Activated CD4-positive, alpha-beta T cell treated with anti-CD3 and anti-CD28 coated beads, Interleukin-2, amount 50 U/mL, for 24 hours (primary cell): Measurements from ENCODE around the gene PDCD10.
A peak's percentile ranks its signal among the peaks of the same experiment; 100 is the strongest.

Experiments used
- DNase-seq, 2 donors: peaks; one replicate each; pipeline ENCODE4 v3.0.0-alpha.2; 2020; ENCODE audit warnings: low read depth in 1 of 2, low spot score in 1 of 2

The PDCD10 gene

DNA sequence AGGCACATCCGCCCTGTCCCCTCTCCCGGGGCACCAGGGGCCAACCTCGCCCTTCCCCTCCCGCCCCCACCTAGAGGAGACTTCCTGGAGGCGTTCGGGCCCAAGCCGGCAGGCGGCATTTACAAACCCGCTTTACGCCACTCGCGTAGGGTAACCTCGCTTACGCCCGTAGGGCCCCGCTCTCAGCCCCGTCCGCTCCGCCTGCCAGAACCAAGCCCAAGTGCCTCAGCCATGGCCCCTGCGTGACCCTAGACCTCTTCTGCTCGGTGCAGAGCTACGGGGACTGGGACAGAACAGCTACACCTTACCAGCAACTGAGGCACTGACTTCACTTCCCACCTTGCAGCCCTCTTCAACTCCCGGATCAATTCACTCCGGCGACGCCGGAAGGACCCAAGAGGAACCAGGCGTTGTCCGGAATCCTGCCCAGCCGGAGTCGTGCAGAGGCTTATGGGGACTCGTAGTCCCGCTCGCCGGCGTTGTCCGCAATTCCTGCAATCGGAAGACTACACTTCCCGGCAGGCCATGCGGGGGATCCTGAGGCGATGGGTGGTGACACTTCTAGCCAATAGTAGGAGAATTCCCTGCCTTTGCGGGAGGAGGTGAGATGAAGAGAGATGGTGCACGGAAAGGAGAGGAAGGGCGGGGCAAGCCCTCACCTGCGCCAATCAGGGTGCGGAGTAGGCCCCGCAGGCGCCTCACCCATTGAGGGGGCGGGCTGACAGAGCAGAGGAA is at the start of gene PDCD10:
Gene PDCD10 (minus strand): TSS at position 395 of the 735 bp plus-strand sequence. CDS start 14,735 bp downstream, outside the sequence.
- DNase-seq: peak; percentile 91 to 97

DNA sequence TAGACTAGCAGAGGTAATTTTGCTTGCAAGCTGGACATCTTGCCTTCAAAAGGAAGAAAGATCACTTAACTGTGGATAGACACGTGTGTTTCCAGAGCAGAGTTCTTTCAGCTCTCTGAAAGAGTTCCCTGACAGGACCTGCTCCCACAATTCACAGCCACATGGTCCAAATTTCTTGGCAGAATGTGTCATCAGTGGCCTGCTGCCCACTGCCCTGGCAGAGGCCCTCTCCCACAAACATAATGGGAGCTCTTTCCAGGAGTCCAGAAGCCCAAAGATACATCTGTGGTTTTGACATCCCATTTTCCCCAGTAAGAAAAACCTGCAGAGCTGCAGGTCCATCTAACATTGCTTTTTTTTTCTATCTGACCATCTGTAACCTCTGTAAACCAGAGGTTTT is 49.1 kb upstream of the PDCD10 start:
- no peak for DNase-seq

DNA sequence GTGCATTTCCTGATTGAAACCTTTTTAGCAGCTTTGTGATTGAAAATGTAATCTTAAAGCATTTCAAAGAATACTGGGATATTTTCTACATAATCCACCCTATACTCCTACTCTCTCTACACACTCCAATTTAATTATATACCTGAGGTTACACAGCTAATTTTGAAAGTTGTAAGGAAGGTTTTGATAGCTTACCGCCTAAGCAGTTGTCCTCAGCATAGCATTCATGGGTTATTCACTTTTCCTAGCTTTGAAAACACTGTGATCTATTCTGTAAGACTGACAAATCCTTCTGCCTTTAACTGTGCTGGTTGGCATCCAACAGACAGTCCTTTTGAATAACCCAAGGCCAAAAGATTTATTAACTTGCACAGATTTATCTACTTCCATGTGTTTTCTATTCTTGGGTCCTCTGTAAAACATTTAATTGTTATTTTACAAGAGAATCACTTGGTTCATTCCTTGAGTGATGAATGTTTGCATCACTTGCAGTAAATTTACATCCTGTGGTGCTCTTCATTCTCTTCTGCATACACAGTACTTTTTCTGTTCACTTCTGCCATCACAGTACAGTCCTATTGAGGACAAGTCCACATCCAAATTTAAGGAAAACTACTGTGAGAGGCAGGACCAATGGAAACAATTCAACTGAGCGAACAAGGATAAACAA is 45.7 kb upstream of the PDCD10 start:
- DNase-seq: no peak

DNA sequence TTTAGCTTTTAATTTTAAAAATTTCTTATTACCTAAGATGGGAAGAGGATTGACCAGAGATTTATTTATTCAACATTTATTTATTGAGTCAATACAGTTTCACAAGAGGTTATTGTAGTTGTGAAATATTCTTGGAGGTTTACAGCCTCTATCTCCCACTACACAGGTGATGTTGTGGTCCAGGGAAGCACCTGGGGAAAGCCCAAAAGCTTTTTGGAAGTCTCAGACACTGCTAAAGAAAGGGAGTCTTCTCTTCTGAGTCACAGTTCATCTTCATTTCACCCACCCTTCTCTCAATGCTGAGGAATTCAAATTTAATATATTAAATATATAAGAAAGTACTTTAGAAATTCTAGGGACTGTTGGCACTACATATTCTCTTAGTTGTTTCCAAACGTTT is 42.7 kb upstream of the PDCD10 start:
- no peak for DNase-seq

DNA sequence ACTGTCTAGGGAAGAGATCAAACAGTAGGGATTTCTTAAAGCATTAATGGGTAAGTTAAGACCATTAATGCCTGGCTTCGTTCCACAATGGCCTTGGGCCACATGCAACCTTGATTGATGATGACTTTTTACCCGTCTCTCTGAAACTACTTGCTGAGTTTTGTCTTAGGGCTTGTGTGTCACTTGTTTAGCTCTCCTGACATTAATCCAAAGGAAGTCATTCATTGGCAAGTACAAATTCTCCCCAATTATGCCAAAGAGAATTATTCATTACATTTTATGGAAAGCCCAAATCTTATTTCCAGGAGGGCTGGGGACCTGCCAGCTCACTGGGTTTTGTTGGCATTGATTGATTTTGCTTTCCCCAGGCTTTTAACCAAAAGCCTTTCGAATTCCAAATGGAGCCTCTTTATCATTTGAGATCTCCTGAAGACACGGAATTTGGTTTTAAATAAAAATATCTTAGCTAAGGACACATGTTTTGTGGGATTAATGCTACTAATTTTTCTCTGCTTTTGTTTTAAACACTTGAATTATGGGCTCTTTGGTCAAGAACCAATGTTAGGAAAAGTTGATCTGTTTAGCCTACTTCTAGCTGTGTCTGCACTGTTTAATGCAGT is 41.5 kb upstream of the PDCD10 start:
- no peak for DNase-seq

DNA sequence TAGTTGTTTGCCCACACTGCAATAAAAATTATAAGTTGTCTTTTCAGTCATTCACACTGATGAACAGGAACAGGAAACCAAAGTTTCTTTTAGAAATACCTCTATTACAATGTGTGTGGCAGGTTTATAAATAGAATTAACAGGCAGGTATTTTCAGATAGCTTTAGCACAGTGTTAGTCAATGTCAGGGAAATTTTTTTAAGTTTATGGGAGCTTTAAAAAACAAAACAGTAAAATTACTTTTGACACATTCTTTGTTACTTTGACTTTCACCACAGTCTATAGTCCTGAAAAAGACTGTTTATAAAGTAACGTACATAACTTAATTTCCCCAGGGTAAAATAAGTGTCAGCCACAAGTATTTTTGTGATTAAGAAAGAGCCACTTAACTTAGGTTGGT is 38.9 kb upstream of the PDCD10 start:
- DNase-seq: no peak

DNA sequence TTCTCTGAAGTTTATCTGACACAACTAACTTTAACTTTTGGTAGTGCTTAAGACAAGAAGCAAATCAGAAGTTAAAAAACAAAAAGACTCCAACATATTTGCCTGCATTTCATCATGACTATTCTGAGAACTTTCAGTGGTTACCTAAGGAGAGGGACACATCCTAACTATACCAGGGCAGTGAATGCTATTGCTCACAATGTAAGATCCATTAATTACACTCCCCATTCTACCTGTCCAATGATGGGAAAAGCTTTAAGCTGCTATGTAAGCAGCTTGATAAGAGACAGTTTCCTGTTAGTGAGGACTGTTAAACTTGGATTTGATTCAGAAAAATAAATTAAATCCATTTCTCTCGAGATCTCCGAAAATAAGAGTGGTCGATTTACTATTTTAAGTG is 38.3 kb upstream of the PDCD10 start:
- no peak for DNase-seq

DNA sequence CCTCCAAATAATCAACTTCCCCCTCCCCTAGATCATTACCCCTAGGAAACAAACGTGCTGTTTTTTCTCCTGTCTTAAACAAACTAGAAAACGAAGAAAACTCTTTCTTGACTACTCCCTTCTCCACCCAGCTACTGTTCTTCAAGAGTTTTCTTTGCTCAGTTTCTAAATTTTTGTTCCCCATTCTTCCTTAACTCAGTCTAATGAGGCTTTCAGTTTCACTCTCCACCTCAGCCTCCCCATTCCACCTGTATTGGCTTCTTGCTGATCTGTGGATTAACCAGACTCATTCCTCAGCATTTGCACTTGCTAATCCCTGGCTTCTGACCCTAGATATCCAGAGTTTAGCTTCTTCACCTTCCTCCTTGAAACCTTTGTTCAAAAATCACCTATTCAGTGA is 27.6 kb upstream of the PDCD10 start:
- no peak for DNase-seq

DNA sequence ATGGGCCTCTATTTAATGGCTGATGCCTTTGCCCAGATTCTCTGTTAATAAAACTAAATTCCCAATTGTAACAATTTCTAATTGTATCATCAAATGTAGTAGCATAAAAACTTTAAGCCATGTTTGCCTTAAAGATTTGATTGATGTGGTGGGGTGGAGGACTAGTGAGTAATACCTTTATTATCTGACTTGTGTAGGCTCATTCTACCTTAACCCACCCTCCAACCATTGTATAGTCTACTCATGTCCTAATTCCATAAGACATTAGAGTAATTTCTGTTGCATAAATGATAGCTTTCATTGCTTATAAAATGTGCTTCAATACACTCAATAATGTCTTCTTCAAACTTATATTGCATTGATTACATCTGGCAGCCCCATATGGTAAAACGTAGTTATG is 26.6 kb upstream of the PDCD10 start:
- DNase-seq: no peak

DNA sequence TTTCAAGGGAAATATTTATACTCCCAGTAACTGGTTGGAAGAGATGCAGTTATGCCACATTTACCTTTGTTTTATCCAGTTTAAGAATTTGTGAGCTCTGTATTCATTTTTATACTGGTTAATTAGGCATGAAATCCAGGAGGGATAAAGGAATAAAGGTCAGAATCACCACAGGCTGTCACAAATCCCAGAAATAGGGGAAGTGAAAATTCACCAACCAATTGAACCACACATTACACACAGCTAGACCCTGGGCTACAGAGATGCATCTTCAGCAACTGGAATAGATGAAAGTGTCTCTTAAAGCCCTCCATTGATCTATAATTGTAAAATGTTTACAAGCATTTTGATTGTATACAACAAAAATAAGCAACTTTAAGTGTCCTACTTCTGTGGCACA is 19.4 kb upstream of the PDCD10 start:
- no peak for DNase-seq

DNA sequence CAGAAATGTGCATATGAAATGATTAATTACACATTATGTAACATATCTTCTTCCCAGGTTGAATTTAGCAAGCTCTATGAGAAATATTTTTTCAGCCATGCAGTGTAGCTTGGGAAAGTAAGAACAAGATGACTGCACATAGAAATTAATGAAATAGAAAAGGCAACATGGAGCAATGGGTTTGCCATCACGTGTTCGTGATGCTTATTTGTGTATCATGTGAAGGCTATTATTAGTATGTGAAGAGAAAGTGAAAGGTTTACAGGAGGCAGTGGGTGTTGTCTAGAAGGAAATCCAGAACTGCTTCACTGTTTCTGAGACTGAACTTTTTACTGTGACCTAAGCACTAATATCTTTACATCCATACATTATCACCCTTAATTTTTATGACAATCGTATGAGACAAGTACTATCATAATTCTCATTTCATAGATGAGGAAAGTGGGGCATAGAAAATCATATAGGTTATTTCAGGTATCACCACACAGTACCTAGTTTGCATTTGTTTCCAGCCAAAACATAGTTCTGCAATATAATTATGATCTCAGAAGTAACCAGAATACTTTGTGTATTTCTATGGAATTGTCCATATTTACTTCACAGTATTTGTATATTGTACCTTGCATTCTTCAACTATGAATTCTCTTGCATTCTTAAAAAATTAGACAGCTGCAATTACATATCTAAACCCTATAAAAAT is 15.7 kb upstream of the PDCD10 start:
- DNase-seq: no peak

DNA sequence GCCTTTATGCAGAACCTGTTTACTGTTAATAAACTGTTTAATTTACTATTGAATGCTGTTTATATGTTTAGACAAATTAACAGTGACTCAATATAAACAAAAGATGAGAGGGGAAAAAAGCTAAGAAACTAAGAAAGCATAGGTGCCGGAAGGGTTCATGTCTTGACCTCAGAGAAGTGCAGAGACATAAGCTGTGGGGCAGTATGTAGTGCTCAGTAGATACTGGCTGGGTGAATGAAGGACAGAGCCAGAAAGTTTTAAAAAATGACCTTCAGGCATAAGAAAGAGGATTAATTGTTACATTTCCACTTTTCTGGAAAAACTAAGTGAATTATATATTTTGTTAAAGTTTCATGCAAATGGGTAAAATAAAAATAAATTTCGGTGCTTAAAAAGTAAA is 15.0 kb upstream of the PDCD10 start:
- no peak for DNase-seq

DNA sequence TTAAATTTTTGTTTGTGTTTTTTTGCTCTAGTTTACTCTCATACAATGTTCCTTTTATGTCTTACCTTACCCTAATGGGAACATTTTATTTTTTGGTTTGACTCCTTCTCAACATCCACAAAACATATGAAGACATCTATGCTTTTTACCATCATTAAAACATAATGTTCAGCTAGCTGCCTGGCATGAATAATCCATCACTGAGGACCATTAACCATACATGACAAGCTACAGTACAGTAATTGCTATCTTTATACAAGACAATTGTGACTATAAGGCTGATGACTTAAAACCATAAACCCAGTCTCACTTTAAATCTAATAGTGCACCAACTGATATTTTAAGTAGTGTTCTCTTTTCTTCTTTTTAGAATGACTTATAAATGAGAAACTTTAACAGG is 14.5 kb upstream of the PDCD10 start:
- no peak for DNase-seq

DNA sequence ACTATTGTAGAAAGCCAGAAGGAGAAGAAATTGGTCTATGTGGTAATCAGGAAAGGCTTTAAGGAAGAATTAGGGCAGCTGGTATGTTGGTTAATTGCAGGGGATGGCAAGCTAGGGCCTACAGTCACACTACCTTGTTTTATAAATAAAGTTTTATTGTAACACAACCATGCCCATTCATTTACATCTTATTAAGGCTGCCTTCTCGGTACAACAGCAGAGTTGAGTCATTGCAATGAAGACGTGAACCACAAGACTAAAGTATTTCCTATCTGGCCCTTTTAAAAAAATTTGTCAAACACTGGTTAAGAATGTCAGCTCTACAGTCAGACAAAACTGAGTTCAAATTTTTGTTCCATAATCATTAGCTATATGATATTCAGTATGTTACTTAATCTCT is 9.1 kb upstream of the PDCD10 start:
- no peak for DNase-seq

DNA sequence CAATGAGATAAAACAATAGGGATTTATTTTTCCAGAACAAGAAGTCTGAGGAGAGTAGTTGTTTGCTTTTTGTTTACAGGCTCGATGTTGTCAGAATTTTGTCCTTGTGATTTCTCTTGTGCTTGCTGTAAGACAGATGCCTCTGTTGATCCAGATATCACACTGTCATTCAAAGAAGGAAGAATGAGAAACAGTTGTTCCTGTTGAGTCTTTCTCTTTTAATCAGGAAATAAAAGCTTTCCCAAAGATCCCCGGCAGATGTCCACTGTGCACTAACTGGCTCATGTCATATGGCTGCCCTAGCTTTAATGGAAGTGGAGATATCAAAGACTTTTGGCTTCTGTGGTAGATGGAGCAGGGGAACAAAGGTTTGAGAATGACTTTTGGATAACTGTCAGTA is 7.6 kb upstream of the PDCD10 start:
- DNase-seq: no peak

DNA sequence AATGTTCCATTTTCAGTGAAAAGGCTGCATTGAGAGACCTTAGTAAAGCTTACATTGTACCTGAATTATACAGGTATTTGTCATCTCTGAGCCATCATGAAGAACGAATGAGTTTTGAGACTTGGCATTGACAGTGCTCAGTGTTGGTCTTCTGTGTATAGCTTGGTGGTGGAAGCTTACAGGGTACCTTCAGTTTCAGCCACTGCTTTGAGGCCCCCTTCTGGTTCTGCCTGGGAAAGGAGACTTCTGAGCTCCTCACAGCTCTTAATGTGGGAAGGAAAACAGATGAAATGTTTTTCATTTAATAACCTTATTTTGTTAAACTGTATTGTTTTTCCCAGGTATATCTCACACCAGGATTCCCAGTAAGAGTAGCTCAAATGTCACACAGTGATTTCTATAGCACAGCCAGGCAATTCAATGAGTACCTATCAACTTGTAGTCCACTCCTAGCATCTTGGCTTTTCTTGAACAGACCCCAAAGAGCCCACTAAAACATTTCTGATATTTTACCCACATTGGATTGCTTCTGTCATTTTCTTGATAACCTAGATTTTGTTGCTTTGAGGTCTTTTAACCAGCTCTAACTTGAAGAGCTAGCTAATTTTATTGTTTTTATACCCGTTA is 6.4 kb upstream of the PDCD10 start:
- DNase-seq: no peak

DNA sequence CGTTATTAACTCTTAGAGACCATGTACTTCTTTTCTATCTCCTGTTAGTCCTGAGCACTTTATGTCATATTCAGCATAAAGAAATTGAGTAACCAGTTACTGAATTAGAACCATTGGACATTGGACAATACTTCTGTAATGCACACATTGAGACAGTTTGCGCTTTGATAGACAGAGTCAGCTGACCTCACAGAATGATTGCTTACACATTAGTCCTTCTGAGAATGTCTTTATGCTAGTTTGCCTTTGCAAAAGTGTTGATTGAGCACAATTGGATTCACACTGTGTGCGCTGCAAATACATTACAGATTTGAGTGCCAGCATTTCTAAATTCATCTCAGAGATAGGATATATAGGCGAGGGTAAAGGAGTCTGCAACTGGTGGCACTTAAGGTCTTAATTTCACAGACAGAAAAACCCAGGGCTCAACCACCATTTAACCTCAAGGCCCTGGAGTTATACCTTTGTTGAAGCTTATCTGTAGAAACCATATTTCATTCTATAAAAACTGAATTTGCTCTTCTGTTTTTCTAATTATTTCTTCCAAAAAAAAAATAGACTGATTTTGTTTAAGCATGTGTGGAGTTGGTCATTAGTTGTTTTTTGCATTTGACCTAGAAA is 4.6 kb upstream of the PDCD10 start:
- DNase-seq: no peak

DNA sequence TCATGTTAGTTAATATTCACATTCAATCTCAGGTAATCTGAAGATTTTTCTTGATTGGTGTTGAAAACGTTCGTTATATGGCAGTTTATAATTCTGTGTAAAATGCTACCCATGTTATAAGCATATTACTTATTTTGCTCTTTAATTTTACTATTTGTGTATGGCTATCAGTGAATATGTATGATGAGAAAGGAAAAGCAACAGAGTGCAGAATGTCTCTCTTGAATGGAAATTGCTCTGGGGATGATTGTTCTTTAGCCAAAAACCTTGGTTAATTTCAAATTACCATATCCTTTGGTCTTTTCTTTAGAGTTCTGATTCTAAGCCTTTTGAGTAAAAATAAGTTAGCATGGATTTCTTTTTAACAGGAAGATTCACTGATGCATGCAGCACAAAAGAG is 3.3 kb upstream of the PDCD10 start:
- no peak for DNase-seq

DNA sequence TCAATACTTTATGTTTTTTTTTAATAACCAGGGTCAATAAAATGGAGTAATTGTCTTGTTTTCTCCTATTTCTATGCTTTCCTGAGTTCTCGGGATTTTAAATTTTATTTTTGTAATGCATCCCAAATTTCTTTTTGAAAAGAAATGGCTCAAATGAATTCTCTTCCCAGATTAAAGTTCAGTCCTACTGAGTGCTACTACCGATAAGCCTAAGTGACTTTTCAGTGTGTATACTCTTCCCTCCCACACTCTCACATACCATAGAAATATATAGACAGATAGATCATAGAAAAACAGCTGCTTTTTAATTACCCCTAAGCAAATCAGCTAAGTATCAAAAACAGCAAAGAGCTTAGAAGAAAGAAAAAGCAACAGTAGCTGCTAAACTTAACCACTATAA is 2.3 kb upstream of the PDCD10 start:
- no peak for DNase-seq

DNA sequence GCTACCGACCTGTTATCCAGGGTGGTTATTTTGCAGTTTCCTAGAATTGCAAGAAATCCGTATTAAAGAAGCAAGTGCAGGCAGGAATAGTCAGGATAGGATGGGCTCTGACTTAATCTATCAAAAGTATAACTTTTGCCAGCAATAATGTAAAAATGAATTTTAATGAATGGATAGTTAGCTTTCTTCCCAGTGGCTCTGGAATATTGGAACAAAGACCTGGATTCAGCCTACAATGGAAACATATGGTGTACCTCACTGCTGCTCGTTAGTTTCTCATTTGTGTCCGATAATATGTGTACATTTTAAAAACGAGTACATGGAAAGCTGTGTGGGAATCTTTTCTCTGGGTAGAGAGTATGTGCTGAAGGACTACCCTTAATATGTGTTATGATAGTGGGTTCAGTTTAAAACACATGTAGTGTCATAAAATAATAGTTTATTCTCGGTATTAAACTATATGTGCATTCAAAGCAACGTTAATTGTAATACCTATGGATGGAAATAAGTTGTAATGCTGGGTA is 1.6 kb upstream of the PDCD10 start:
- DNase-seq: no peak
